ENCODE measurements around the gene CCT2.

Gene CCT2

GRCh38 chr12:69645031-69645430 is 59.8 kb downstream of the CCT2 start:
- no peak for DNase-seq

DNA sequence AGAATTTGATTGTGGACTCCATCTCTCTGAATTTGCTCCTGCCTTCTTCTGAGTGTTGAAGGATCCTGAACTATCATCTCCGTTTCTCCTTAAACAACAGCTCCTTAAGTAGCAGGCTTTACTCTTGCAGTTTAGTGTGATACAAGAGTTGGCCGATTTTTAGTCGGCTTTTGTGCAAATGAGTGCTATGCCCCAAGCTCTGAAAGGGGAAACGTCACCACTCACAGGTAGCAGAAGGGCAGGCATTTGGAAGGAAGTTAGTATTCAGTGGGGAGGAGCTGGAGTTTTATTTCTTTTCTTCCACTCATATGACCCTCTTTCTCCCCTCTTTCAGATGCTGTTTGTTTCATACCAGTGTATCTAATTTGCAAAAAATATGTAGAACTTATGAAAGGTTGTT is 61.9 kb downstream of the CCT2 start:
- no peak for DNase-seq

DNA sequence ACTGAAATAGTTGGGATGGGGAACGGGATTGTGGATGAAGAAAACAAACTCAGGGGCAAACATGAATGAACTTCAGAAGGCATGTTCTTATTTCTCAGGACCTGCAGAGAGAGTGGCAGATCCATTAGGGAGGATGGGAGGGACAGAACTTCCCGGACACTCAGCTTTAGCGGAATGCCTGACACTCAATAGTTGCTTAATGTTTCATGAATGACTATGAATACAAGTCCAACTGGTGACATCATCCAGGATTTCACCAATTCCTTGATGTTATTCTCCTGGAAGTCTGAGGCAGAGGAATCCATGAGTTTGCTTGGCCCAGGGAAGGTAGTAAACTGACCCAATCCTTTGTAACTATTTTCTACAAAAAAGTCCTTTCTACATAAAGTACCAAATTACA is 63.2 kb downstream of the CCT2 start:
- DNase-seq = no peak

GRCh38 chr12:69649529-69649928 is 64.3 kb downstream of the CCT2 start:
- DNase-seq = no peak
